Stomach (tissue), 9 donors: ENCODE data around the gene TMEM240. TPM values are rescaled to one million over a fixed set of nuclear protein-coding genes. Genes with fewer than 3 reads are reported as not detected.

Experiments used
- DNase-seq, 2 donors: peaks; one replicate each; pipeline versions ENCODE4 v3.0.0 to v3.0.0-alpha.2; 2013 to 2019
- H3K27ac ChIP-seq, 5 donors: fragments of 200-600 bp in 4 of 5; sonication (generic) in 4 of 5; one replicate each; pipeline ENCODE4 v1.5.1; 2013 to 2019; ENCODE audit warnings: mild to moderate bottlenecking in 1 of 5, moderate library complexity in 1 of 5
- H3K27me3 ChIP-seq, 3 donors: fragments of 200-600 bp; sonication (generic); one replicate each; pipeline ENCODE4 v1.5.1; 2017 to 2019; ENCODE audit warnings: mixed run types in 1 of 3
- H3K36me3 ChIP-seq, 4 donors: fragments of 200-600 bp; sonication (generic); 1 replicate in 3 of 4; 2 replicates in 1 of 4; pipeline ENCODE4 v1.5.1; 2016 to 2019
- H3K4me1 ChIP-seq, 4 donors: fragments of 200-600 bp; sonication (generic); one replicate each; pipeline ENCODE4 v1.5.1; 2016 to 2019
- H3K4me3 ChIP-seq, 4 donors: fragments of 200-600 bp; sonication (generic) in 3 of 4; one replicate each; pipeline ENCODE4 v1.5.1; 2016 to 2019; ENCODE audit warnings: mild to moderate bottlenecking in 1 of 4
- H3K9me3 ChIP-seq, 4 donors: fragments of 200-600 bp; sonication (generic); one replicate each; pipeline ENCODE4 v1.5.1; 2016 to 2019
- CTCF ChIP-seq, 7 experiments: fragments of 450-650 bp in 4 of 7; fragments of 200-600 bp in 3 of 7; sonication (generic) in 3 of 7; IDR thresholded peaks; one replicate each; pipeline ENCODE4 v1.5.1; 2016 to 2019; ENCODE audit warnings: antibody characterized with exemption in 7 of 7, control low read depth in 2 of 7, mild to moderate bottlenecking in 1 of 7
- EP300 ChIP-seq: sonication (generic); formaldehyde crosslinking; IDR thresholded peaks from one replicate; pipeline ENCODE4 v1.6.1; 2017; ENCODE audit warnings: antibody characterized with exemption
- POLR2A ChIP-seq, 4 donors: fragments of 450-650 bp; IDR thresholded peaks; one replicate each; pipeline ENCODE4 v1.6.1; 2016; ENCODE audit warnings: antibody characterized with exemption in 4 of 4, control low read depth in 2 of 4, mild to moderate bottlenecking in 1 of 4, moderate library complexity in 1 of 4
- POLR2AphosphoS5 ChIP-seq, 3 donors: sonication (generic); formaldehyde crosslinking; IDR thresholded peaks; one replicate each; pipeline ENCODE4 v1.6.1; 2016; ENCODE audit warnings: antibody characterized with exemption in 3 of 3
- WGBS, 5 donors: extraction: QIAGEN DNeasy Blood & Tissue Kit in 3 of 5; methylation state at CpG; one replicate each; pipeline versions ENCODE4 v1.1.5 to v1.1.7; 2013 to 2018; 5-methylcytosine and 5-hydroxymethylcytosine counted together
- intact Hi-C: fragments of 100-400 bp; cut with DNase I; formaldehyde crosslinking; loops from one replicate; pipeline ENCODE4 v1.15.1; 2023; ENCODE audit warnings: low total_unique reads
- polyA plus RNA-seq, 3 donors: library from polyadenylated mRNA; stranded (reverse); fragments of 200-250 nt; gene quantifications; one replicate each; pipeline ENCODE4 v1.2.3, GENCODE V29; 2013
- total RNA-seq, 5 donors: library from RNA; depleted of rRNA; stranded (reverse); fragments of >200 nt; gene quantifications; one replicate each; pipeline versions ENCODE4 v1.1.0 to v1.2.3, GENCODE V29; 2014 to 2016
- donor health status: healthy with polysubstance abuse.
- donor health status: Bipolar disorder and iron deficiency.
- donor health status: healthy.

The TMEM240 gene
- total and polyA plus RNA-seq, 8 donors = 1.8 to 10.3 (median 3.5) TPM; not detected in 3

- no peak overlapping the region for H3K27ac ChIP-seq
- no peak for DNase-seq
- H3K4me1 ChIP-seq = no peaks in the 10 kb centered on the region
- H3K4me3 ChIP-seq = no peak overlapping the region
- H3K9me3 ChIP-seq = peaks cover 0 to 23% (median 12%) of the 10 kb centered on the region in 4 donors
- peaks cover 29 to 98% (median 93%) of the 10 kb centered on the region in 4 donors for H3K36me3 ChIP-seq
- H3K27me3 ChIP-seq = no peaks in the 10 kb centered on the region
- TF ChIP-seq POLR2A (IDR thresholded peaks at IDR 0.05) = no peak
- no peak for TF ChIP-seq CTCF (IDR thresholded peaks at IDR 0.05)
- no peak for TF ChIP-seq EP300
- TF ChIP-seq POLR2AphosphoS5 (IDR thresholded peaks at IDR 0.05) = no peak
- 95 to 99% (median 97%) methylated on average over 10 of the region's 10 CpGs for WGBS, 5 donors
- intact Hi-C loops = no loop called here
Measured at GRCh38 chr1:1491601-1492000, 48.8 kb downstream of the TMEM240 start.

- H3K4me3 ChIP-seq = no peak overlapping the region
- peaks cover 0 to 23% (median 12%) of the 10 kb centered on the region in 4 donors for H3K9me3 ChIP-seq
- WGBS, 5 donors = 95 to 99% (median 97%) methylated on average over 6 to 19 of the region's 25 CpGs
- intact Hi-C loops = no loop called here
- H3K27ac ChIP-seq = no peak overlapping the region
- H3K27me3 ChIP-seq = no peaks in the 10 kb centered on the region
- DNase-seq = no peak
- no peaks in the 10 kb centered on the region for H3K4me1 ChIP-seq
- no peak for TF ChIP-seq CTCF (IDR thresholded peaks at IDR 0.05)
- TF ChIP-seq POLR2AphosphoS5 (IDR thresholded peaks at IDR 0.05) = no peak
- no peak for TF ChIP-seq EP300
- no peak for TF ChIP-seq POLR2A (IDR thresholded peaks at IDR 0.05)
- peaks cover 34 to 100% (median 96%) of the 10 kb centered on the region in 4 donors for H3K36me3 ChIP-seq
Measured at GRCh38 chr1:1490633-1491230, 49.7 kb downstream of the TMEM240 start.

GRCh38 chr1:1489861-1490260, 50.6 kb downstream of the TMEM240 start:
- TF ChIP-seq POLR2A (IDR thresholded peaks at IDR 0.05) (no peak), CTCF (IDR thresholded peaks at IDR 0.05) (no peak), POLR2AphosphoS5 (IDR thresholded peaks at IDR 0.05) (no peak), EP300 (no peak)
- 93 to 98% (median 96%) methylated on average over 17 to 19 of the region's 19 CpGs for WGBS, 5 donors
- Histone ChIP-seq H3K27ac (no peak overlapping the region), H3K36me3 (peaks cover 40 to 100% (median 96%) of the 10 kb centered on the region in 4 donors), H3K4me1 (no peaks in the 10 kb centered on the region), H3K27me3 (no peaks in the 10 kb centered on the region), H3K9me3 (peaks cover 0 to 23% (median 12%) of the 10 kb centered on the region in 4 donors), H3K4me3 (no peak overlapping the region)
- no peak for DNase-seq
- intact Hi-C loops = no loop called here

GRCh38 chr1:1489231-1489630, 51.2 kb downstream of the TMEM240 start:
- H3K36me3 ChIP-seq = peaks cover 41 to 100% (median 97%) of the 10 kb centered on the region in 4 donors
- intact Hi-C loops = no loop called here
- H3K9me3 ChIP-seq = peaks cover 0 to 23% (median 12%) of the 10 kb centered on the region in 4 donors
- no peaks in the 10 kb centered on the region for H3K4me1 ChIP-seq
- TF ChIP-seq EP300 (no peak), CTCF (IDR thresholded peaks at IDR 0.05) (no peak), POLR2A (IDR thresholded peaks at IDR 0.05) (no peak), POLR2AphosphoS5 (IDR thresholded peaks at IDR 0.05) (no peak)
- H3K4me3 ChIP-seq = no peak overlapping the region
- H3K27me3 ChIP-seq = no peaks in the 10 kb centered on the region
- no peak for DNase-seq
- no peak overlapping the region for H3K27ac ChIP-seq
- WGBS, 5 donors = 95 to 100% (median 98%) methylated on average over 8 to 16 of the region's 16 CpGs
